Glutamatergic neuron (in vitro differentiated cells): ENCODE results near the gene CREB3L4. TPM values are rescaled to one million over a fixed set of nuclear protein-coding genes. Genes with fewer than 3 reads are reported as not detected.
A peak's percentile ranks its signal among the peaks of the same experiment; 100 is the strongest.

Experiments
- DNase-seq: peaks from one replicate; pipeline ENCODE4 v3.0.0; 2022
- H3K27ac Mint-ChIP-seq: one replicate; pipeline ENCODE4 v1.8.0; 2020; ENCODE audit warnings: mild to moderate bottlenecking, mixed read lengths, inconsistent platforms; ENCODE audit not compliant: unreplicated experiment
- H3K27me3 Mint-ChIP-seq: one replicate; pipeline ENCODE4 v1.8.0; 2020; ENCODE audit warnings: mild to moderate bottlenecking, moderate library complexity, mixed read lengths, inconsistent platforms; ENCODE audit not compliant: unreplicated experiment
- H3K36me3 Mint-ChIP-seq: one replicate; pipeline ENCODE4 v1.8.0; 2020; ENCODE audit warnings: mild to moderate bottlenecking, mixed read lengths, inconsistent platforms; ENCODE audit not compliant: unreplicated experiment
- H3K4me1 Mint-ChIP-seq: one replicate; pipeline ENCODE4 v1.8.0; 2020; ENCODE audit warnings: mild to moderate bottlenecking, low read depth, mixed read lengths, inconsistent platforms; ENCODE audit not compliant: unreplicated experiment
- H3K4me3 Mint-ChIP-seq: one replicate; pipeline ENCODE4 v1.8.0; 2020; ENCODE audit warnings: mild to moderate bottlenecking, mixed read lengths, inconsistent platforms; ENCODE audit not compliant: unreplicated experiment
- H3K9me3 Mint-ChIP-seq: one replicate; pipeline ENCODE4 v1.8.0; 2020; ENCODE audit warnings: mild to moderate bottlenecking, moderate library complexity, mixed read lengths, inconsistent platforms; ENCODE audit not compliant: unreplicated experiment
- CTCF ChIP-seq: fragments of 200-600 bp; sonication (generic); IDR thresholded peaks from one replicate; pipeline ENCODE4 v1.5.0; 2021; ENCODE audit not compliant: partially characterized antibody, unreplicated experiment
- long read RNA-seq: library from polyadenylated mRNA; unstranded; transcript quantifications from one replicate; pipeline ENCODE4 v2.0.0, GENCODE V29; 2020; ENCODE audit not compliant: unreplicated experiment
- total RNA-seq: library from RNA; stranded (reverse); fragmentation: NEBNext Ultra II Directional; extraction: Animal tissue kit (Norgen Biotek cat#: 25700); gene quantifications from one replicate; pipeline ENCODE4 v1.2.1, GENCODE V29; 2021; ENCODE audit not compliant: unreplicated experiment

Gene CREB3L4
- total RNA-seq: 14.3 TPM
- long read RNA-seq, transcript CREB3L4-205 (10 exons, 1,752 nt): major isoform, 5 of 10 reads
- long read RNA-seq, partial matches to known transcripts: 0 of 10 reads
- long read RNA-seq, other reads (novel, unspliced or antisense): 4 of 10 reads

- TF ChIP-seq CTCF: peak; percentile 20
- H3K4me1 Mint-ChIP-seq: peaks cover 19% of the 10 kb centered on the region
- no peaks in the 10 kb centered on the region for H3K36me3 Mint-ChIP-seq
- peak within 1 kb of the TSS; percentile 98 for H3K27ac Mint-ChIP-seq
- H3K9me3 Mint-ChIP-seq: peaks cover 13% of the 10 kb centered on the region
- H3K4me3 Mint-ChIP-seq: peak within 1 kb of the TSS; percentile 97
- DNase-seq: peak; percentile 90
- H3K27me3 Mint-ChIP-seq: peaks cover 19% of the 10 kb centered on the region
These were observed at the start of gene CREB3L4 for GRCh38 chr1:153967107-153967999. Gene CREB3L4, plus strand, starts transcription at chr1:153967902. Its CDS starts 624 bp downstream, at chr1:153968526.

- Mint-ChIP-seq H3K4me3 (peak overlapping the region; percentile 94), H3K36me3 (no peaks in the 10 kb centered on the region), H3K9me3 (peaks cover 22% of the 10 kb centered on the region), H3K4me1 (peaks cover 23% of the 10 kb centered on the region), H3K27me3 (peaks cover 10% of the 10 kb centered on the region), H3K27ac (peak overlapping the region; percentile 88)
- no peak for DNase-seq
- TF ChIP-seq CTCF: no peak
These were observed 47.5 kb upstream of the CREB3L4 start for GRCh38 chr1:153919876-153920852.

GRCh38 chr1:153921080-153921802 lies 46.5 kb upstream of the CREB3L4 start:
- TF ChIP-seq CTCF: no peak
- Mint-ChIP-seq H3K4me3 (peak overlapping the region; percentile 94), H3K27ac (peak overlapping the region; percentile 86), H3K4me1 (peaks cover 23% of the 10 kb centered on the region), H3K27me3 (peaks cover 10% of the 10 kb centered on the region), H3K36me3 (no peaks in the 10 kb centered on the region), H3K9me3 (peaks cover 22% of the 10 kb centered on the region)
- DNase-seq: no peak

GRCh38 chr1:153921803-153922075 lies 46.0 kb upstream of the CREB3L4 start:
- peak overlapping the region; percentile 94 for H3K4me3 Mint-ChIP-seq
- DNase-seq: no peak
- peaks cover 22% of the 10 kb centered on the region for H3K9me3 Mint-ChIP-seq
- peaks cover 23% of the 10 kb centered on the region for H3K4me1 Mint-ChIP-seq
- H3K27me3 Mint-ChIP-seq: peaks cover 10% of the 10 kb centered on the region
- H3K36me3 Mint-ChIP-seq: no peaks in the 10 kb centered on the region
- no peak for TF ChIP-seq CTCF
- peak overlapping the region; percentile 86 for H3K27ac Mint-ChIP-seq
